Measurements from ENCODE around the gene MTG1.
A peak's percentile ranks its signal among the peaks of the same experiment; 100 is the strongest.

MTG1 gene, protein sequence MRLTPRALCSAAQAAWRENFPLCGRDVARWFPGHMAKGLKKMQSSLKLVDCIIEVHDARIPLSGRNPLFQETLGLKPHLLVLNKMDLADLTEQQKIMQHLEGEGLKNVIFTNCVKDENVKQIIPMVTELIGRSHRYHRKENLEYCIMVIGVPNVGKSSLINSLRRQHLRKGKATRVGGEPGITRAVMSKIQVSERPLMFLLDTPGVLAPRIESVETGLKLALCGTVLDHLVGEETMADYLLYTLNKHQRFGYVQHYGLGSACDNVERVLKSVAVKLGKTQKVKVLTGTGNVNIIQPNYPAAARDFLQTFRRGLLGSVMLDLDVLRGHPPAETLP

DNA sequence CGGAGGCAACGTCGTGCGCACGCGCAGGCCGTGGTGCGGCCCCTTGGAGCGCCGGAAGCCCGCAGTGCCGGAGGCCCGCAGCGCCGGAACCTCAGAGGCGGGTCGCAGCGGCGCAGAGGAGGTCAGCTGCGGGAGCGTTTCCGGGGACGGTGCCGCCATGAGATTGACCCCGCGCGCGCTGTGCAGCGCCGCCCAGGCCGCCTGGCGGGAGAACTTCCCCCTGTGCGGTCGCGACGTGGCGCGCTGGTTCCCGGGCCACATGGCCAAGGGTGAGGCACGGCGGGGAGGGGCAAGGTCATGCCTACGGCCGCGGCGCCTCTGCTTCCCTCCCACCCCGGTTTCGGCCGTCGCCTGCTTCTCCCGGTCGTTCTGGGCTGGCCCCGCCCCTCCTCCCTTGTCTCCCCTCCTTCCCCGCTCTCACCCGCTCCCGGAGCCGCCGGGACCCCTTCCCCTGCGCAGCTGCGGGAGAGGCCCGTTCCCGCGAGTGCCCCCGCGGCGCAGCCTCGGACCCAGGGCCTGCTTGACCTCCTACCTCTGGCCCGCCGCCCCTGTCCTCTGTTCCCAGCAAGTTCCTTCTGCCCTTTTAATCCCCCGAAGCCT lies at the start of gene MTG1:
Gene MTG1 (plus strand): TSS at position 94 of the 600 bp plus-strand sequence. CDS start 64 bp downstream, at position 158.
- in situ Hi-C loops (cut with MboI; ENCODE audit: low sequenced_read_pairs, unreplicated experiment): no loop called here
- TF ChIP-seq, protein P1, sequence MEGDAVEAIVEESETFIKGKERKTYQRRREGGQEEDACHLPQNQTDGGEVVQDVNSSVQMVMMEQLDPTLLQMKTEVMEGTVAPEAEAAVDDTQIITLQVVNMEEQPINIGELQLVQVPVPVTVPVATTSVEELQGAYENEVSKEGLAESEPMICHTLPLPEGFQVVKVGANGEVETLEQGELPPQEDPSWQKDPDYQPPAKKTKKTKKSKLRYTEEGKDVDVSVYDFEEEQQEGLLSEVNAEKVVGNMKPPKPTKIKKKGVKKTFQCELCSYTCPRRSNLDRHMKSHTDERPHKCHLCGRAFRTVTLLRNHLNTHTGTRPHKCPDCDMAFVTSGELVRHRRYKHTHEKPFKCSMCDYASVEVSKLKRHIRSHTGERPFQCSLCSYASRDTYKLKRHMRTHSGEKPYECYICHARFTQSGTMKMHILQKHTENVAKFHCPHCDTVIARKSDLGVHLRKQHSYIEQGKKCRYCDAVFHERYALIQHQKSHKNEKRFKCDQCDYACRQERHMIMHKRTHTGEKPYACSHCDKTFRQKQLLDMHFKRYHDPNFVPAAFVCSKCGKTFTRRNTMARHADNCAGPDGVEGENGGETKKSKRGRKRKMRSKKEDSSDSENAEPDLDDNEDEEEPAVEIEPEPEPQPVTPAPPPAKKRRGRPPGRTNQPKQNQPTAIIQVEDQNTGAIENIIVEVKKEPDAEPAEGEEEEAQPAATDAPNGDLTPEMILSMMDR (IDR thresholded peaks at IDR 0.05; ENCODE audit: borderline replicate concordance, control extremely low read depth, extremely low read depth, insufficient read depth, missing control alignments): peak; percentile 14
- peak; percentile 97 for DNase-seq (ENCODE audit: low spot score)

GRCh38 chr10:133344236-133344635 lies 49.7 kb upstream of the MTG1 start:
- DNase-seq (ENCODE audit: low spot score): no peak
- TF ChIP-seq, protein P1 (IDR thresholded peaks at IDR 0.05; ENCODE audit: borderline replicate concordance, control extremely low read depth, extremely low read depth, insufficient read depth, missing control alignments): no peak
- in situ Hi-C loops (cut with MboI; ENCODE audit: low sequenced_read_pairs, unreplicated experiment): no loop called here

DNA sequence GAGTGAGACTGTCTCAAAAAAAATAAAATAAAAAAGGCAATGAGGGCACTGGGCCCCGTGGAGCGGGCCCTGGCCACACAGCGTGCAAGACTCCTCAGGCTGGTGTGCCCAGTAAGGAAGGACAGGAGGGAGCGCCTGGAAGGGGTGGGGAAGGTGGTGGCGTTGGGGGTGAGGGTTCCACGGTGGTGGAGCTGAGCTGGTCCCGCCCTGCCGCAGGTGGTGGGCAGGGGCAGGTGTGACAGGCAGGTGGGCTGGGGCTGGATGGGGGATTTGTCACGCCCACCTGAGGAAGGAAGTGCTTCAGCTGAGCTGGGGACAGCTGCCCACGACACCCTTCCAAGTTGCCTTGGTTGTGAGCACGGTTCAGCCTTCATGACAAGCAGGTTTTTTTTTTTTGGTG lies 47.5 kb upstream of the MTG1 start:
- TF ChIP-seq, protein P1 (IDR thresholded peaks at IDR 0.05; ENCODE audit: borderline replicate concordance, control extremely low read depth, extremely low read depth, insufficient read depth, missing control alignments): no peak
- in situ Hi-C loops (cut with MboI; ENCODE audit: low sequenced_read_pairs, unreplicated experiment): no loop called here
- DNase-seq (ENCODE audit: low spot score): no peak

- TF ChIP-seq, protein P1 (IDR thresholded peaks at IDR 0.05; ENCODE audit: borderline replicate concordance, control extremely low read depth, extremely low read depth, insufficient read depth, missing control alignments): no peak
- in situ Hi-C loops (cut with MboI; ENCODE audit: low sequenced_read_pairs, unreplicated experiment): no loop called here
These were observed 46.0 kb upstream of the MTG1 start for GRCh38 chr10:133347710-133348517.

GRCh38 chr10:133349160-133349568 lies 44.8 kb upstream of the MTG1 start:
- DNase-seq (ENCODE audit: low spot score): no peak

More at GRCh38 chr10:133347710-133348517, 46.0 kb upstream of the MTG1 start:
- DNase-seq (ENCODE audit: low spot score): no peak

GRCh38 chr10:133349577-133350011 lies 44.4 kb upstream of the MTG1 start:
- TF ChIP-seq, protein P1 (IDR thresholded peaks at IDR 0.05; ENCODE audit: borderline replicate concordance, control extremely low read depth, extremely low read depth, insufficient read depth, missing control alignments): no peak
- in situ Hi-C loops (cut with MboI; ENCODE audit: low sequenced_read_pairs, unreplicated experiment): no loop called here
- no peak for DNase-seq (ENCODE audit: low spot score)

More at GRCh38 chr10:133349160-133349568, 44.8 kb upstream of the MTG1 start:
- in situ Hi-C loops (cut with MboI; ENCODE audit: low sequenced_read_pairs, unreplicated experiment): no loop called here
- TF ChIP-seq, protein P1 (IDR thresholded peaks at IDR 0.05; ENCODE audit: borderline replicate concordance, control extremely low read depth, extremely low read depth, insufficient read depth, missing control alignments): no peak
